HG02852 (cell line): Measurements from ENCODE around the gene EDC4.
"Not testable (repeated sequence)": the region's sequence is repeated elsewhere in the genome, so short reads cannot be mapped to it uniquely, and the experiment has no call there.

Experiments
- ATAC-seq: cut with Tn5 transposase; IDR thresholded peaks from one replicate; pipeline ENCODE4 v1.9.1; 2021; ENCODE audit warnings: mild to moderate bottlenecking, moderate library complexity; ENCODE audit not compliant: unreplicated experiment

The EDC4 gene

DNA sequence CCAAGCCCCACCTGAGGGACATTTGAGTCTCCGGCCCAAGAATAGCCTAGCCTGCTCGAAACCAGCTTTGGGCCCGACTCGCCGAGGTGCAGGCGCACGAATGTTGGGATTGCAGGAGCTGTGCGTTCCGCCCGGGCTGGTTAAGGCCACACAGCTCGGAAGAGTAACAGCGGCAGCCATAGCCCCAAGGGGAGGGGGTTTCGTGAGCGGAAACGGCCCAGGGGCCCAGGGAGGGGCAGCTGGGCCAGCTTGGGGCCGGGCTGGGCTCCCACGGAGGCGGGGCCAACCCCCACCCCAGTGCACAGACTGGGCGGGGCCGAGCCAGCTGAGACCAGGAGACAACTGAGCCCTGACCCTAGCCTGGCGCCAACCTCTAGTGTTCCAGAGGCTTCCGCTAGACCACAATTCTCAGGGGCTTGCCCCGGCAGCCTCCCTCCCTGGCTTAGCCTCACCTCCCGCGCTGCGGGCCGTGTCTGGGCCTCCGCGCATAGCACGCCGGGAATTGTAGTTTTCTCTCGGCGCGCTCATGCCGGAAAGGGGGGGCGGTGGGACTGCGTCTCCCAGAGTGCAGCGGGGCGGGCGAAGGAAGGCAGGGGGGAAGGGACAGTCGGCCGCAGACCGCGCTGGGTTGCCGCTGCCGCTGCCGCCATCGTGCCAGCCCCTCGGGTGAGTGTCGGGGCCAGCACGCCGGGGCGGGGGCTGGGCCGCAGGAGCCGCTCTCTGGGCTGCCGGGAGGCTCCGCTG lies 26.4 kb upstream of the EDC4 start, which contains the start of gene NUTF2:
Gene NUTF2, plus strand, starts transcription at position 614 of the 744 bp plus-strand sequence. CDS start 18,198 bp downstream, outside the sequence.
- ATAC-seq = peak; percentile 53

DNA sequence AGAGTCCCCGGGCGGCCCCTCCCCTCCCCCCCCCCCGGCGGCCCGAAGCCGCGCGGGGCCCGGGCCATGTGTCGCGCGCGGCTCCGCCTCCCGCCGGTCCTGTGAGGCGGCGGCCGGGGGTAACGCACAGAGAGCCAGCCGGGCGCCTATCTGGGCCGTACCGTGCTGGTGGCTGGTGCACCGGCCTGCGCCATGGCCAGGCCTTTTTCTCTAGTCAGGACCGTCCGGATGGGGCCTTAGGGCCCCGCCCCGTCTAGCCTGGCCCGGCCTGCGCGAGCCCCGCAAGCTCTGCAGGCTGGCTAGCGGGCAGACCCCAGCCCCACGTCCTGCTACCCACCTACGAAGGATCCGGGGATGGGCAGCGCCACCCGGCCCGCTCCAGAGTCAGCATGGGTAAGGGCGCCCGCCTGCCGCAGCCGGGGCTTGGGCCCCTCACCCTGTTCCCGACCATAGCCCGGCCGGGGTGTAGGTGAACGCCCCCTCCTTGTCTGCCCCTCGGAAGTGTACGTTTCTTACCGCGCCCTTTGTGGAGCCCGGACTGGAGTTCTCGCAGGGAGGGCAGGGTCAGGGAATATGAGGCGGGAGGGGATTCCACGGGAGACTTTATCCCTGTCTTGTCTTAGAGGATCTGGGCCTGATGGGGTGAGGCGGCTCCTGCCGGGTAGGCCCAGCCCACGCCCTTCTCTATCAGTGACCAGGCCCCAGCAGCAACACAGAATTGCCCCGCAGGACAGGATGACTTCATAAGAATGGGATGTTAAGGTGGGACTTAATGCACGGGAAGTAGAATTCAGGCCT lies 25.6 kb upstream of the EDC4 start, which contains the start of gene CENPT:
Gene CENPT, minus strand, starts transcription at position 630 of the 798 bp plus-strand sequence. CDS start 13,834 bp downstream, outside the sequence.
- ATAC-seq = peak; percentile 46

DNA sequence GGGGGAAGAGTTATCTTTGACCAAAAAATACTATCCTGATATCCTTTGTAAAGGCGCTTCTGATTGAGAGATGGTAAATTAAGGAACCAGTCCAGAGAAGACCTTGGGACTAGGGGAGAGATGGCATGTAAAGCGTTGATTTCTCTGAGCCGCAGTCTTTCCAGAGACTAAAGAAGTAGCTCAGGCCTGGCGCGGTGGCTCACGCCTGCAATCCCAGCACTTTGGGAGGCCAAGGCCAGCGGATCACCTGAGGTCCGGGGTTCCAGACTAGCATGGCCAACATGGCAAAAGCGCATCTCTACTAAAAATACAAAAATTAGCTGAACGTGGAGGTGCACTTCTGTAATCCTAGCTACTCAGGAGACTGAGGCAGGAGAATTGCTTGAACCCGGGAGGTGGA lies 24.7 kb upstream of the EDC4 start:
- ATAC-seq = no peak

DNA sequence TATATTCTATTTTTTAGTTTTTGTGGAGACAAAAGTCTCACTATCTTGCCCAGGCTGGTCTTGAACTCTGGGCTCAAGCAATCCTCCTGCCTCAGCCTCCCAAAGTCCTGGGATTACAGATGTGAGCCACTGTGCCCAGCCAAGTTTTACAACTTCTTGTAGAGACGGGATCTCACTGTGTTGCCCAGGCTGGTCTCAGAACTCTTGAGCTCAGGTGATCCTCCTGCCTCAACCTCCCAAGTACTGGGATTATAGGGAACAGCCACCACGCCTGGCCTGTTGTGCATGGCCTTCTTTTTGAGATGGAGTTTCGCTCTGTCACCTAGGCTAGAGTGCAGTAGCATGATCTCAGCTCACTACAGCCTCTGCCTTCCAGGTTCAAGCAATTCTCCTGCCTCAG lies 19.2 kb upstream of the EDC4 start:
- no peak for ATAC-seq

DNA sequence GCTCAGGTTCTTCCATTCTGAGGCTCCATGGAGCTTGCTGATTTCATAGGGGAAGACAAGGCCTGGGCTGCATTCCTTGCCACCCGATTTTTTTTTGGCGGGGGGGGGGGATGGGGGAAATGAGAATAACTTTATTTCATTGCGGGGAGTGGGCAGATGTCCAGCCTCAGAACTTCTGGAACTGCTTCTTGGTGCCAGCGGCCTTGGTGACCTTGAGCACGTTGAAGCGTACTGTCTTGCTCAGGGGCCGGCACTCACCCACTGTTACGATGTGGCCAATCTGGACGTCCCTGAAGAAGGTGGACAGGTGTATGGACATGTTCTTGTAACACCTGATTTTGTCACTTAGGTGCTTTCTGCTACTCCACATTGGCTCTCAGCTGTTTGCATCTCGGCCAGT lies 17.1 kb upstream of the EDC4 start:
- no peak for ATAC-seq

DNA sequence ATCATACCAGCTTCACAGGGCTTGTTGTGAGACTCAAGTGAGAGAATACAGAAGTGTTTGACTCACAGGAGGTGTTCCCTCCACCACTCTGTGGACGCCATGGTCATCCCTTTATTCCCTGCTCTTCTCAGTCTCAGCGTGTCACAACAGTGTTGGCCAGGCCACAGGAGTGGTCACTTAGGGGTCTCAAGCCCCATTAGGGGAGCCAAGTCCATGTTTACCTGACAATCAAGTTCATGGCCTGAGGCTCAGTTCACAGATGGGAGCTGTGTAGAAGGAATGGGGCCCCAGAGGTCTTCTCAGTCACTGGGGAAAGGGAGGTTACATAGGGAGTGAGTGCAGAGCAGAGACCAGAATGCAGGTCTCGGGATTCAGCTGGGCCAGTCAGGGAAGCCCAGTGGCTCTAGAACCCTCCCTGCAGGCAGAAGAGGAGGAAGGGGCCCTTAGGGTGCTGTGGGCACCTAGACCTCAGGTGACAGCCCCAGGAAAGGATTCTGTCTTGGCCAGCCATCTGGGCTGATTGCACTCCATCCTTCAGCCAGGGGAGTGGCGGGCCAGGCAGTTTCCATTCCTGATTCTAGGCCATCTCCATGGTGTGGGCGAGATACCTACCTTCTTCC lies 15.8 kb upstream of the EDC4 start:
- no peak for ATAC-seq

- no peak for ATAC-seq
Observed at GRCh38 chr16:67857547-67858233, 15.2 kb upstream of the EDC4 start.

DNA sequence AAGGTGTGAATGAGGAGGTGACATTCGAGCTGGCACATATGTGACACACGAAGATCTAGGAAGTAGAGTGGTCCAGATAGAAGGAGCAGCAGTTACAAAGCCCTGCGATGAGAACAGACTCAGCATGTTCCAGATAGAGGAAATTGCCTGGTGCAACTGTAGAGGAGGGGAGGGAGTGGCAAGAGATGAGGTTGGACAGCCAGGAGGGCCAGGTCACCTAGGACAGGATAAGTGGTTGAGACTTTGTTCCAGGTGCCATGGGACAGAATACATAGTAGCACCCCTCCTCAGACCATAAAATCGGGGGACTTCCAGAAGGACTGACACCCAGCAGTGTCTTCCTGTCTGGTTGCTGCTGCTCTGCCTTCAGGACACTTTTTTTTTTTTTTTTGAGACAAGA lies 14.4 kb upstream of the EDC4 start:
- no peak for ATAC-seq

- ATAC-seq = no peak
Observed at GRCh38 chr16:67860589-67861398, 12.1 kb upstream of the EDC4 start.

DNA sequence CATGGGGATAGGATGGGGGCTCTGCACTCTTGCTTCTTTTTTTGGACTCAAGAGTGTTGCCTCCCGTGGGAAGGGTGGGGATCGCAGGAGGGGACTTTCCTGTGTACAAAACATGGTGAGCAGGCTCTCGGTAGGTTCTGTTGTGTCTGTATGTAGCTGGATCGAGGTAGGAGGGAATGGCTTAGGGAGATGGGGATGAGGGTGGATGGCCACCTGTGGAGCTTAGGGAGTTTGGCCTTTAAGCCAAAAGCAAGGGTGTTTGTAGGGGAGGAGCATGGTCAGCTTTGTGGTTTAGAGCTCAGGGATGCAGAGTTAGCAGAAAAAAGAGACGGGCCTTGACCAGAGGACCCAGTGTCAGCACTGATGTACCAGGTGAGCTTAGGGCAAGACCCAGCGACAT lies 11.0 kb upstream of the EDC4 start:
- no peak for ATAC-seq

DNA sequence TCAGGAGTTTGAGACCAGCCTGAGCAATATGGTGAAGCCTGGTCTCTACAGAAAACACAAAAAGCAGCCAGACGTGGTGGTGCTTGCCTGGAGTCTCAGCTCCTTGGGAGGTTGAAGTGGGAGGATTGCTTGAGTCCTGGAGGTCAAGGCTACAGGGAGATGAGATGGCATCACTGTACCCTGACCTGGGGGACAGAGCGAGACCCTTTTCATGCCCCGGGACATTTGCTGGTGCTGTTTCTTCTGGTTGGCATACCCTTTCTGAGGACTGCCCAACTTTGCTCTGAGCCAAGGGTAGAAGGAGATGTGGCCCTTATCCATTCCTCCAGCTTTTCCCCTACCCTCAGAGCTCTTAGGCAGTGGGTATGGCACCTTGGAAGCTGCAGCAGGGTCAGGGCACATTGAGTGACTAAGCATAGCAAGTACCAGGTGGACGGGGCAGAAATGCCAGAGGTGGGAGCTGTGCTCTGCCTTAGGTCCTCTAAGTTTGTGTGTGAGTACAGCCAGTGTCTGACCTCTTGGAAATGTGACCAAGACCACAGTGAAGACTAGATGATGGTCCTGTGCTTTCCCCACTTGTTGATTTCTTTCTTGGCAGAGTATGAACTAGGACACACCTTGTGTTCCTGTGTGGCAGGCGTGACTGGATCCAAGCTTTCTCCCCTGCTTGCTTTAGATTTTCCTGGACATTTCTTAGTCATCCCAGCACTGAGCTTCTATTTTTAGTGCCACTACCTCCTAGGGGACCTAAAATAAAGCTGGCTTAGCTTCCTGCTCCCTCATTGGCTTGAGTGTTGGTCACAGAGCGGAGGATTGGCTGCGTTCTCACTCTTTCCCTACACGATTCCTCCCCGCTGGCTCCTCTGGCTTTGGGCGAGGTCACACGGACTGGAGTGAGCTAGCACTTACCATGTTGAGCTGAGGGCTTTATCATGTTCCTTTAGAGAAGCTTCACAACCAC lies 9.9 kb upstream of the EDC4 start:
- no peak for ATAC-seq

GRCh38 chr16:67864044-67864443 lies 8.8 kb upstream of the EDC4 start:
- ATAC-seq = not testable (repeated sequence)

GRCh38 chr16:67864594-67864993 lies 8.3 kb upstream of the EDC4 start:
- no peak for ATAC-seq

DNA sequence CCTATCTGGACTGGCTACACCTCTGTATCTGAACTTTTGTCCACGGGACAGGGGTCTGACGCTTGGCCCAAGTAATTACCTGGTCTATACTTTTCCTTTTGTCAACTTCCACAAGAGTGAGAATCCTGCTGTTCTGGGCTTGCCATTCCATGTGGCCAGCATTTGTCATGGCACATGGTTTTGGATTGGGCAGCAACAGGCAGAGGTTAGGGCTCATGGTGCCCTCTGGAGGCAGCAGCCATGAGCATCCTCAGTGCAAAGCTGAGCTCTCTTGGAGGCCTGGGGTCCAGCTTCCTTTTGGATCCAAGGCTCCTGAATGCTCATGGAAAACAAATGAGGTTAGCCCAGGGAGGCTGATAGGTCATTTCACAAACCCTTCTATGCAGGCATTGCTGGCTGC lies 7.5 kb upstream of the EDC4 start:
- no peak for ATAC-seq

DNA sequence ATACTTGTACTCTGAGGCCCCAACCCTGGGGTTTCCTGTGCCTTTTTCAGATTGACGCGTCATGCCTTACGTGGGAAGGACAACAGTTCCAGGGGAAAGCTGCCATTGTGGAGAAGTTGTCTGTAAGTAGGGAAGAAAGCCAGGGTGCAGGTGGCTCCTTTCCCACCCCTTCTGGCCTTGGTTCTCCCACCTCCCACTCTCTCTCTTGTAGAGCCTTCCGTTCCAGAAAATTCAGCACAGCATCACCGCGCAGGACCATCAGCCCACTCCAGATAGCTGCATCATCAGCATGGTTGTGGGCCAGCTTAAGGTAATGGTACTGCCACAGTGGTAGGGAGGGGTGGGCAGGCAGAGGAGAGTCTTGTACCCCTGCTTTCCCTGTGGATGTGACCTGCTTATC lies 4.6 kb upstream of the EDC4 start:
- ATAC-seq = no peak

DNA sequence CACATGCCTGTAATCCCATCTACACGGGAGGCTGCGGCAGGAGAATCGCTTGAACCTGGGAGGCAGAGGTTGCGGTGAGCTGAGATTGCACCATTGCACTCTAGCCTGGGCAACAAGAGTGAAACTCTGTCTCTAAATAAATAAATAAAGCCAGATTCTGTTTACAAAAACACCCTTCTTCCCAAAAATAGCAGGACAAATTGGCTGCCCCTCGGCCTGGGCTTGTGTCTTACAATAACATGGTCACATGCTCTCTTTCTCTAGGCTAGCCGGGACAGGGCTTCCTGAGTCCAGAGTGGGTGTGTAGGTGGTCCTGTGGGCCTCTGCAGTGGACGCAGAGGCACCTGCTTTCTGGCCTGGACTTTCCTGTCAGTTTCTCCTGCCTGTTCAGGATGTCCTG lies 3.2 kb upstream of the EDC4 start:
- ATAC-seq = no peak

- ATAC-seq = no peak
Observed at GRCh38 chr16:67871256-67871655, 1.6 kb upstream of the EDC4 start.

GRCh38 chr16:67872131-67872630 lies 671 bp upstream of the EDC4 start:
- no peak for ATAC-seq
